Activated naive CD4-positive, alpha-beta T cell treated with anti-CD3 and anti-CD28 coated beads for 36 hours (primary cell): ENCODE data around the gene RTP1. TPM values are rescaled to one million over a fixed set of nuclear protein-coding genes. Genes with fewer than 3 reads are reported as not detected.
"Not testable (repeated sequence)": the region's sequence is repeated elsewhere in the genome, so short reads cannot be mapped to it uniquely, and the experiment has no call there.

Experiments
- CTCF ChIA-PET: fragments of 350-600 bp; sonication (Branson Sonifier 250); formaldehyde crosslinking; loops from one replicate; lab custom pipeline; 2021; ENCODE audit warnings: antibody characterized with exemption; lab: Charles Lee
- DNase-seq: peaks from one replicate; pipeline ENCODE4 v3.0.0-alpha.2; 2020
- H3K27ac Mint-ChIP-seq: one replicate; pipeline ENCODE4 v1.8.0; 2021; ENCODE audit warnings: mild to moderate bottlenecking, mixed read lengths
- H3K27me3 Mint-ChIP-seq: one replicate; pipeline ENCODE4 v1.8.0; 2021; ENCODE audit warnings: low read depth, mixed read lengths
- H3K36me3 Mint-ChIP-seq: one replicate; pipeline ENCODE4 v1.8.0; 2021; ENCODE audit warnings: low read depth, mixed read lengths
- H3K4me1 Mint-ChIP-seq: one replicate; pipeline ENCODE4 v1.8.0; 2021; ENCODE audit warnings: low read depth, mixed read lengths
- H3K4me3 Mint-ChIP-seq: one replicate; pipeline ENCODE4 v1.8.0; 2021; ENCODE audit warnings: mild to moderate bottlenecking, moderate library complexity, mixed read lengths
- H3K9me3 Mint-ChIP-seq: one replicate; pipeline ENCODE4 v1.8.0; 2021; ENCODE audit warnings: mixed read lengths
- intact Hi-C: fragments of 100-400 bp; cut with micrococcal nuclease; formaldehyde crosslinking; loops from one replicate; pipeline ENCODE4 v1.15.1; 2023
- total RNA-seq, 2 experiments: library from RNA; stranded (reverse); gene quantifications; one replicate each; pipeline ENCODE4 v1.2.3, GENCODE V29; 2021

Gene RTP1
- total RNA-seq, 2 experiments from 2014 or later: not detected

DNA sequence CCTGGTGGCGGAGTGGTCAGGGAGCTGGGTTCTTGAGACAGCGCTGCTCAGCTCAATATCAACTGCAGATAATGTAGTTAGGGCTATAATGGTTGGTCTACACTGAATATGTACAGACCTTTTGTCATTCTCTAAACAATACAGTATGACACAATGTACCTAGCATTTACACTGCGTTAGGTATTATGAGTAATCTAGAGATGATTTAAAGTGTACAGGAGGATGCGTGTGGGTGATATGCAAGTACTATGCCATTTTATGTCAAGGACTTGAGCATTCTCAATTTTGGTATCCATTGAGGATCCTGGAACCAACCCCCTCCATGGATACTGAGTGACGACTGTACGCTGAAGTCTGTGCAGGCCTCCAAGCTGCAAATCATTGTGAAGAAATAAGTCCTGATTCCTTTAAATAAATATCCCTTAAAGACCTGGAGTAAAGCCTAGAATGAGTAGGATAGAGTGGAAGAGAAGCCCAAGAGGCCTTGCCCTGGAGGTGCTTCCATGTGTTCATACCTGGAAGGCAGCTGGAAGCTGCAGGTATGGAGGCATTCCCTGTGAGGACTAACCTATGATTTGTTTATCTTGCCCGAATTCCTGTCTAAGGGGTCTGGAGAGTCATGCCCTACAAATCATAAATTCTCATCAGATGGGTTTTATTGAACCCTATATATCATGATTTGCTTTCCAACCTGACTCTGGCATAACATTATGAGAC, 15.7 kb upstream of the RTP1 start:
- Mint-ChIP-seq H3K4me3 (no peak overlapping the region), H3K36me3 (no peaks in the 10 kb centered on the region), H3K27ac (no peak overlapping the region), H3K9me3 (no peaks in the 10 kb centered on the region), H3K4me1 (no peaks in the 10 kb centered on the region), H3K27me3 (peaks cover 2% of the 10 kb centered on the region)
- DNase-seq: no peak
- CTCF ChIA-PET: no interaction called here
- intact Hi-C loops: no loop called here

DNA sequence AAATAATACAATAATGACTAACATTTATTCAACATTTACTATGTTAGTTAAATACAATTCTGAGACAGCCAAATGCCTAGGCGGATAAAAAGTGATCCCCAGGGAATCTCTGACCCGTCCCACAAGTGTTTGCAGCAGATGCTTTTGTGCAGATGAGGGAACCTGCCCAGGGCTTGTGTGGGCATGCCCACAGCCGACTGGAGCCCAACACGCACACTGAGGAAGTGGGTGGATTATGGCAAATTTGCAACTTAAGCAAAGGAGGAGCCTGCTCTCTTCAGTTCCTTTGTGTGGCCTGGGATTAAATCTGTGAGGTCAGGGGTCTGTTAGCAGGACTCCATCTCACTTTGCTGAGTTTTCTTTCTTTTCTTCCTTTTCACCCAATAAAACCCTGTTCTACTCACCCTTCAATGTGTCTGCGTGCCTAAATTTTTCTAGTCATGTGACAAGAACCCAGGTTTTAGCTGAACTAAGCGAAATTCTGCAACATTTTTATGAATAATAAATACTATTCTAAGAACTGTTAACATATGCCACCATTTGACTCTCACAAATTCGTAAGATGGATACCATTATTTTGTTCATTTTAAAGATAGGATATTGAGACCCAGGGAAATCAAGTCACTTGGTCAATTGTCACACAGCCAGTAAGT, 13.9 kb upstream of the RTP1 start:
- Mint-ChIP-seq H3K4me1 (no peaks in the 10 kb centered on the region), H3K4me3 (no peak overlapping the region), H3K27me3 (peaks cover 2% of the 10 kb centered on the region), H3K36me3 (no peaks in the 10 kb centered on the region), H3K9me3 (no peaks in the 10 kb centered on the region), H3K27ac (peak overlapping the region; percentile 20)
- intact Hi-C loops: no loop called here
- DNase-seq: peak; percentile 23
- CTCF ChIA-PET: no interaction called here

DNA sequence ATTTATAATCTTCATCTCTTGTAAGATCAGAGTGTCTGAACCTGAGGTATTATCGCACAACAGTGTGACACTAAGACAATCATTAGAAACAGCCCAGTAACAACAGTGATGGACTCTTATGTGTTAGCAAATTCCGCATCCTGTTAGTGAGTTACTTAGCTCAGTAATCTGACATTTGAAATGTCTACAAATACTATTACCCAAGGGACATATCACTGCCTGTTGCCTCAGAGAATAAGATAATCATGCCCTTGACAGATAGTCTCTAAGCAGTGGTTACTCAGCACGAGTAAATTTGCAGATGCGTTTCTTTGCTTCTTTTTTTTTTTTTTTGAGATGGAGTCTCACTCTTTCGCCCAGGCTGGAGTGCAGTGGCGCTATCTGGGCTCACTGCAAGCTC, 13.4 kb upstream of the RTP1 start:
- Mint-ChIP-seq H3K4me3 (no peak overlapping the region), H3K36me3 (no peaks in the 10 kb centered on the region), H3K4me1 (no peaks in the 10 kb centered on the region), H3K27me3 (peaks cover 3% of the 10 kb centered on the region), H3K9me3 (no peaks in the 10 kb centered on the region), H3K27ac (no peak overlapping the region)
- CTCF ChIA-PET: interaction anchor here (0.7 kb wide), 1 partner anchor 35 kb away, joined by 3 read pairs; no protein-coding TSS in a partner anchor
- intact Hi-C loops: no loop called here
- DNase-seq: no peak

DNA sequence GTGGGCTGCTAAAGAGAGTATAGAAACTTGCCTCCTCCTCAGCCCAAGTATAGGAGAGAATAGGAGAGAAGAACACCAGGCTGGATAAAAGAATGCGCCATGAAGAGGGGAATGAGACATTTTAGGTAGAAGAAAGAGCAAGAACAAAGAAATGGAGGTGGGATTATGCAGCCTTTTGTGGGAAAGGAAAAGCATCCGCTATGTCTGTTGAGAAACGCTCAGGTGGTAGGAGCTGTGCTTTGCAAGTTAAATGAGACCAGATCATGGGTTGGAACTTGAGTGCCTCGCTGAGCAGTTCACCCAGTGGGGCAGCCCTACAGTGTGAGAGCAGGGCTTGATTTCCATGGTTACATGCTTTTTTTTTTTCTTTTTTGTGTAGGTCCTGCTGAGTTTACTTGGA, 11.5 kb upstream of the RTP1 start:
- peaks cover 12% of the 10 kb centered on the region for H3K27me3 Mint-ChIP-seq
- intact Hi-C loops: no loop called here
- CTCF ChIA-PET: no interaction called here

DNA sequence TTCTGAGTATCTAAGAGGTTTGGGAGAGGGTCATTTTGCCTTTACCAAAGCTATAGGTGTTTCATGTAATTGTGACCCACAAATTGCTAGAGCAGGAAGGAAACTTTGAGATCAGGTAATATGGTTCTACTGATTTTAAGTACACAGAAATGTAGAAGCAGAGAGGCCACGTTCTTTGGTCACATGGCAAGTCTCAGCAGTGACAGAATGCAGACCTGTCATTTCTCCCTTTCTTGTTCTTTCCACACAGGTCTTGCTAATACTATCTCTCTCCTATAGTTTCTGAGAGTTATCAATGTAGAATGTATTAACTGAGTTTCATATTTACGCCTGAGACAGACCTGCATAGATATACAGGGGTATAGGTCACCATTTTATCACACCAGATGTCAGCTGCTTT, 10.9 kb upstream of the RTP1 start:
- intact Hi-C loops: no loop called here
- H3K4me1 Mint-ChIP-seq: no peaks in the 10 kb centered on the region
- H3K27me3 Mint-ChIP-seq: peaks cover 14% of the 10 kb centered on the region
- H3K36me3 Mint-ChIP-seq: no peaks in the 10 kb centered on the region
- H3K4me3 Mint-ChIP-seq: no peak overlapping the region
- no peak for DNase-seq
- H3K9me3 Mint-ChIP-seq: no peaks in the 10 kb centered on the region
- H3K27ac Mint-ChIP-seq: no peak overlapping the region
- CTCF ChIA-PET: no interaction called here

More for the DNA sequence above, 11.5 kb upstream of the RTP1 start:
- DNase-seq: no peak
- Mint-ChIP-seq H3K9me3 (no peaks in the 10 kb centered on the region), H3K4me3 (no peak overlapping the region), H3K27ac (no peak overlapping the region), H3K4me1 (no peaks in the 10 kb centered on the region), H3K36me3 (no peaks in the 10 kb centered on the region)

DNA sequence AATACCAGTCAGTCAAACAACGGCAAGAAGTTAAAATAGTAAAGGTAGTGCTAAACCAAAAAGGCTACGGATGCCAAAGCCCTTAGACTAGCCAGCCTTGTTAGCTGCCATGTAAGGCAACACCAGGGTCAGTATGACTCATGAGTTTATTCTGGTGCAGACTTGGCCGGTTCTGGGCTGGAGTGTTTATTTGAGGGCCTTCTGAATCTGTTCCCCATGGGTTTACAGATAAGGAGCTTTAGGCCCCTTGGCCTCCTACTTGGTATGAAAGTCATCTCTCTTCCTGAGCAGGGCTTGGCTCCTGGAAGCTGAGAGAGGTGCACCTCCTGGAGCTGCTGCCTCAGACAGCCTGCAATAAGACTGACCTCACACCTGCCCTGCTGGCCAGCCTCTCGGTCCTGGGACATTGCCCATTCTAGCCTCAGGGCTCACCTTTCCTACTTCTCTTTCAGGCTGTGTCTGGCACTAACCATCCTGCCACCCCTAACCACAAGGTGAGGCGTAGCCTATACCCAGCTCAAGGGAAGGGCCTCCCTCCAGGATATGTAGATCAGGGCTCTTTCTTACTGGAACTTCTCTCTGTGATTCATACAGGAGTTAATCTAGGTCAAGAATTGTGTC, 10.4 kb upstream of the RTP1 start:
- intact Hi-C loops: no loop called here
- peaks cover 14% of the 10 kb centered on the region for H3K27me3 Mint-ChIP-seq
- H3K36me3 Mint-ChIP-seq: no peaks in the 10 kb centered on the region
- H3K4me1 Mint-ChIP-seq: no peaks in the 10 kb centered on the region
- DNase-seq: no peak
- no peak overlapping the region for H3K27ac Mint-ChIP-seq
- no peak overlapping the region for H3K4me3 Mint-ChIP-seq
- no peaks in the 10 kb centered on the region for H3K9me3 Mint-ChIP-seq
- CTCF ChIA-PET: no interaction called here

DNA sequence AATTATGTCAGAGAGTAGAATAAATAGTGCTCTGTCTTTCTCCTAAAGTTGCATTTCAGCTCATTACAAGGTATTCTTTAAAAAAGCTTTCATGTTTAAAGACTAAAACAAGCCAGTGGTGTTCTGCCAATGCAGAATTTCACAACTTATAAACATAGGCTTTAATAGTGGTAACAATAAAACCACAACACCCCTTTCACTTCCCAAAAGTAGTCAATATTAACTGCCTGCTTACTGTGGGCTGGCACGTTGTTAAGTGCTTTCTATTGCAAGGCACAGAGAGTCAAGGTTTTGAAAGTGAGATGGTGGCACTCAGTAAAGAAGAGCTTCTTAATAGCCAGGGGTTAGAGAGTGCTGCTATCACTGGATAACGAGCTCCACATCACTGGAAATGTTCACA, 8.4 kb upstream of the RTP1 start:
- no peaks in the 10 kb centered on the region for H3K36me3 Mint-ChIP-seq
- CTCF ChIA-PET: no interaction called here
- no peaks in the 10 kb centered on the region for H3K4me1 Mint-ChIP-seq
- no peak overlapping the region for H3K4me3 Mint-ChIP-seq
- no peak overlapping the region for H3K27ac Mint-ChIP-seq
- intact Hi-C loops: no loop called here
- no peaks in the 10 kb centered on the region for H3K9me3 Mint-ChIP-seq
- DNase-seq: no peak
- peaks cover 16% of the 10 kb centered on the region for H3K27me3 Mint-ChIP-seq

DNA sequence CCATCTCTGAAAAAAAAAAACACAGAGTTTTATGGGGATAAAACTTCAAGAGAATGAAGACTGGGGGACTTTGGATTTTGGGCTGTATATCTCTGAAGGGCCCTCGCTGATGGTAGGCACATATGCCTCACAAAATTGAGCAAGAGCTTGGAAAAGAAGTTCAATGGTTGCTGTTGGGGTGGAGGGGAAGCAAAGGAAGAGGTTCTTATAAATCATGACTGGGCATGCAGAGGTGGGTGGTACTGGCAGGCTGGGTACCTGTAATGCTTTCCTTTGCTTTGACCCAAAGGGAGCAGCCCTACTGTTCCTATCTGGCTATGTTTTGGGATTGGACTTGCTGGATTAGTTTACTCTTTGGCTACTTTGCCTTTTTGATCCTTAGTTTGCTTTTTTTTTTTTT, 6.0 kb upstream of the RTP1 start:
- Mint-ChIP-seq H3K9me3 (no peaks in the 10 kb centered on the region), H3K27ac (no peak overlapping the region), H3K4me3 (no peak overlapping the region), H3K36me3 (no peaks in the 10 kb centered on the region), H3K4me1 (no peaks in the 10 kb centered on the region), H3K27me3 (peaks cover 14% of the 10 kb centered on the region)
- DNase-seq: no peak
- CTCF ChIA-PET: interaction anchor here (0.6 to 1.0 kb wide), 2 partner anchors 42 to 78 kb away, joined by 3 read pairs; no protein-coding TSS in a partner anchor
- intact Hi-C loops: no loop called here

DNA sequence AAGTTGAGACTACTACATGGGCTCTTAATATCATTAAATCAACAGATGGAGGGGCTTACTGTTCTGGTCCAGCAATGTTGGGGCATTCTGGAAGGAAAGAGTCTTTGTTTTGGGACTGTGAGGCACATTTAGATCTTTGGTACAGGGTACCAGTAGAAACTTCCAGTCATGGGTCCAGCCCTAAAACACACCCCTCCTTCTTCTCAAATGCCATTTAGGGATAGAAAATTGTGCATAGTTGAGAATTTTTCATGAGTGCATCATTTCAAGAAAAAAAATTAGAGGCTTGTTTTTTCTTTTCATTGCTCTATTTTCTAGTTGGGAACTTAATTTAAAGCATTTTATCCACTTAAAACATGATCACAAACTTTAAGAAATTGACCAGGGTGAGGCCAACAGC, 4.1 kb upstream of the RTP1 start:
- Mint-ChIP-seq H3K4me3 (no peak overlapping the region), H3K36me3 (no peaks in the 10 kb centered on the region), H3K27me3 (peaks cover 14% of the 10 kb centered on the region), H3K4me1 (no peaks in the 10 kb centered on the region), H3K9me3 (no peaks in the 10 kb centered on the region), H3K27ac (no peak overlapping the region)
- intact Hi-C loops: no loop called here
- DNase-seq: no peak
- CTCF ChIA-PET: no interaction called here

DNA sequence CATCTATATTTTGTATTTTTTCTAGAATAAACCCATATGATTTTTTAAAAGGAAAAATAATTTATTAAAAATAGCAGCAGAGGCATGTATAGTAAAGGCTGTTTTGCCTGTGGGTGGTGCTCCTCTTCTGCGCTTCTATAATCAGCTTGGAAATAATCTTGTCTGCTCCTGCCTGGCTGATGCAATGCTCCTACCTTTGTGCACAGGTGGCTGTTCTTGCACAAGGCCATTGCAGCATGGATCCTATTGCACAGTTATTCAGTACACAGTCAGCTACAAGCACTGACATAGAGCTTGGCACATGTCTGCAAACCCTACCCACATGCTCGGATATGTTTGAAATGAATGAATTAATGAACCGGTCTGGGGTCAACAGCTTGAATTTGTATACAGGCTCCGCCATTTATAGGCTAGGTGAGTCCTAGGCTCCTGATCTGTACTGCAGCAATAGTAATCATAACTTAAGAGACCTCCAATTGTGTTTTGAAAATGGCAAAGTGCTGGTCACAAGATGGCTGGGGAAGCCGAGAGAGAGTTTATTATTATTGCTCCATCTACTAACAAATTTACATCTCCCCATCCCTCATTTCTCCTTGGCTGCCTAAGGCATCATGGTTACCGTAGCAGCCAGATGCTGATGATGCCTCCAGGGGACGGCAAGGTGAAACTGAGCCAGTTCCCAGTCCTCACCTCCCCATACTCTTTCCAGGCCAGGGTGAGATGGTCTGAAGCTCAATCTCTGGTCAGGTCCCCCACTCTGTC, 532 bp upstream of the RTP1 start:
- Mint-ChIP-seq H3K4me1 (no peaks in the 10 kb centered on the region), H3K36me3 (no peaks in the 10 kb centered on the region), H3K27ac (no peak overlapping the region), H3K27me3 (peaks cover 2% of the 10 kb centered on the region), H3K9me3 (no peaks in the 10 kb centered on the region), H3K4me3 (no peak overlapping the region)
- no peak for DNase-seq
- intact Hi-C loops: no loop called here
- CTCF ChIA-PET: interaction anchor here (1.1 kb wide), 1 partner anchor 23 kb away, joined by 3 read pairs; no protein-coding TSS in a partner anchor

DNA sequence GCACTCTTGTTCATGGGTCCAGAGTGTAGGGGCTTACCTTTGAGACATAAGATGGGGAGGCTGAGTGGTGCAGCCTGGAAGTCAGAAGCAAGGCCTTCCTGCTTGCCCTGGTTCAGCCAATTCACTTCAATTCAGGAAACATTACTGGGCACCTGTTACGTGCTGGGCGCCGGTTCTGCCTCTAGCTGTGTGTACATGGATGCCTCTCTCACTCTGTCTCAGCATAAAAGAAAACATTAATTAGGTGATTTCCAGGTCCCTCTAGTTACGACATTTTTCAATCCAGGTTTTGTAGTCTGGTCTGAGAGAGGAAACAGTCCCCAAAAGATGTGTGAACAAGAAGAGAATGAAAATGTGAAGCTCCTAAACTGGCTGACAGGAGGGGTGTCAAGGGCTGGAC, 1.2 kb downstream of the RTP1 start:
- H3K27ac Mint-ChIP-seq: no peak overlapping the region
- H3K27me3 Mint-ChIP-seq: no peaks in the 10 kb centered on the region
- no peaks in the 10 kb centered on the region for H3K9me3 Mint-ChIP-seq
- H3K4me3 Mint-ChIP-seq: no peak overlapping the region
- no peak for DNase-seq
- H3K4me1 Mint-ChIP-seq: no peaks in the 10 kb centered on the region
- intact Hi-C loops: no loop called here
- no peaks in the 10 kb centered on the region for H3K36me3 Mint-ChIP-seq
- CTCF ChIA-PET: no interaction called here

DNA sequence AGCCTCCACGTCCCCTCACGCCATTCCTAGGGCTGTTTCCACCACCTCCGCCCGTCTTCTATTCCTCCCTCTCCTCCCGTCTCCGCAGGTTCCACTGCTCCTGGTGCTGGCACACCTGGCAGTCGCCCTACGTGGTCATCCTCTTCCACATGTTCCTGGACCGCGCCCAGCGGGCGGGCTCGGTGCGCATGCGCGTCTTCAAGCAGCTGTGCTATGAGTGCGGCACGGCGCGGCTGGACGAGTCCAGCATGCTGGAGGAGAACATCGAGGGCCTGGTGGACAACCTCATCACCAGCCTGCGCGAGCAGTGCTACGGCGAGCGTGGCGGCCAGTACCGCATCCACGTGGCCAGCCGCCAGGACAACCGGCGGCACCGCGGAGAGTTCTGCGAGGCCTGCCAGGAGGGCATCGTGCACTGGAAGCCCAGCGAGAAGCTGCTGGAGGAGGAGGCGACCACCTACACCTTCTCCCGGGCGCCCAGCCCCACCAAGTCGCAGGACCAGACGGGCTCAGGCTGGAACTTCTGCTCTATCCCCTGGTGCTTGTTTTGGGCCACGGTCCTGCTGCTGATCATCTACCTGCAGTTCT, 2.3 kb downstream of the RTP1 start:
- intact Hi-C loops, H3K9me3 Mint-ChIP-seq, H3K27ac Mint-ChIP-seq, H3K27me3 Mint-ChIP-seq, H3K4me3 Mint-ChIP-seq, CTCF ChIA-PET, DNase-seq, H3K36me3 Mint-ChIP-seq, H3K4me1 Mint-ChIP-seq: not testable (repeated sequence)
